Right renal pelvis (tissue), 4 donors: ENCODE data around the gene ESRRA. TPM values are rescaled to one million over a fixed set of nuclear protein-coding genes. Genes with fewer than 3 reads are reported as not detected.

Source experiments
- DNase-seq, 4 donors: peaks; one replicate each; pipeline ENCODE4 v3.0.0-alpha.2; 2013; ENCODE audit warnings: low read depth in 4 of 4, low spot score in 3 of 4, missing footprints in 1 of 4
- polyA plus RNA-seq, 4 donors: library from polyadenylated mRNA; unstranded; fragments of 120-200 nt; gene quantifications; one replicate each; pipeline ENCODE4 v1.2.1, GENCODE V29; 2013; ENCODE audit not compliant: insufficient read length in 4 of 4

Gene ESRRA
- polyA plus RNA-seq, 4 donors = 17.9 to 27.7 (median 18.5) TPM

- no peak for DNase-seq
Measured at GRCh38 chr11:64360448-64360921, 55.2 kb downstream of the ESRRA start.

GRCh38 chr11:64361659-64362058 lies 56.3 kb downstream of the ESRRA start:
- DNase-seq = no peak

GRCh38 chr11:64362339-64362738 lies 57.0 kb downstream of the ESRRA start:
- no peak for DNase-seq

- no peak for DNase-seq
Measured at GRCh38 chr11:64364435-64364834, 59.1 kb downstream of the ESRRA start.

- no peak for DNase-seq
Measured at GRCh38 chr11:64364911-64365310, 59.6 kb downstream of the ESRRA start.

Other genes starting within 250 kb of the ESRRA start
- 10 to 100 TPM; 13.6 to 18.9 (median 14.1) TPM for gene MACROD1, start 139.4 kb upstream of the ESRRA start, polyA plus RNA-seq
- gene STIP1, start 119.4 kb upstream of the ESRRA start, polyA plus RNA-seq = 100 to 1,000 TPM; 188 to 239 (median 197) TPM
- gene FERMT3, start 98.8 kb upstream of the ESRRA start, polyA plus RNA-seq = 1 to 10 TPM; 5.0 to 9.2 (median 5.8) TPM
- gene TRPT1, start 79.3 kb upstream of the ESRRA start, polyA plus RNA-seq = 10 to 100 TPM; 41.9 to 52.0 (median 44.9) TPM
- 10 to 100 TPM; 20.1 to 31.8 (median 22.9) TPM for gene NUDT22, start 79.2 kb upstream of the ESRRA start, polyA plus RNA-seq
- gene DNAJC4, start 75.0 kb upstream of the ESRRA start, polyA plus RNA-seq = 10 to 100 TPM; 62.1 to 75.6 (median 63.9) TPM
- 10 to 100 TPM; 80.7 to 98.7 (median 93.8) TPM for gene VEGFB, start 70.9 kb upstream of the ESRRA start, polyA plus RNA-seq
- gene FKBP2, start 64.4 kb upstream of the ESRRA start, polyA plus RNA-seq = 100 to 1,000 TPM in 1 of 4 donors, 10 to 100 TPM in 3; 76.2 to 109 (median 85.7) TPM
- 10 to 100 TPM; 61.9 to 88.4 (median 74.0) TPM for gene PPP1R14B, start 58.6 kb upstream of the ESRRA start, polyA plus RNA-seq
- 10 to 100 TPM; 12.2 to 15.1 (median 13.8) TPM for gene PLCB3, start 54.0 kb upstream of the ESRRA start, polyA plus RNA-seq
- gene BAD, start 20.9 kb upstream of the ESRRA start, polyA plus RNA-seq = 10 to 100 TPM; 44.2 to 69.5 (median 49.2) TPM
- 10 to 100 TPM; 30.3 to 46.9 (median 35.1) TPM for gene GPR137, start 19.7 kb upstream of the ESRRA start, polyA plus RNA-seq
- under 1 TPM in 1 of 4 donors, not detected in 3; 0.08 TPM for gene KCNK4, start 14.2 kb upstream of the ESRRA start, polyA plus RNA-seq
- gene CATSPERZ, start 5.2 kb upstream of the ESRRA start, polyA plus RNA-seq = under 1 TPM in 1 of 4 donors, not detected in 3; 0.29 TPM
- gene TRMT112, start 12.0 kb downstream of the ESRRA start, polyA plus RNA-seq = 100 to 1,000 TPM; 214 to 270 (median 239) TPM
- 100 to 1,000 TPM; 183 to 250 (median 192) TPM for gene PRDX5, start 12.6 kb downstream of the ESRRA start, polyA plus RNA-seq
- gene CCDC88B, start 34.7 kb downstream of the ESRRA start, polyA plus RNA-seq = 1 to 10 TPM; 2.1 to 3.2 (median 2.9) TPM
- 10 to 100 TPM; 10.5 to 15.4 (median 11.5) TPM for gene RPS6KA4, start 53.6 kb downstream of the ESRRA start, polyA plus RNA-seq